Esophagus squamous epithelium (tissue), 5 donors: ENCODE data around the gene ERVMER34-1. TPM values are rescaled to one million over a fixed set of nuclear protein-coding genes. Genes with fewer than 3 reads are reported as not detected.

Source experiments
- DNase-seq: peaks from one replicate; lab custom pipeline; 2025; lab: John Stamatoyannopoulos, UW
- H3K27ac ChIP-seq, 4 donors: fragments of 200-600 bp; sonication (generic); one replicate each; pipeline ENCODE4 v1.5.1; 2016 to 2019; ENCODE audit warnings: mild to moderate bottlenecking in 1 of 4
- H3K27me3 ChIP-seq, 4 donors: fragments of 200-600 bp; sonication (generic); 1 replicate in 3 of 4; 2 replicates in 1 of 4; pipeline versions ENCODE4 v1.5.1 to v1.6.0; 2017 to 2021; ENCODE audit warnings: antibody characterized with exemption in 1 of 4
- H3K36me3 ChIP-seq, 3 donors: fragments of 200-600 bp; sonication (generic); one replicate each; pipeline ENCODE4 v1.5.1; 2016 to 2019
- H3K4me1 ChIP-seq, 3 donors: fragments of 200-600 bp; sonication (generic); one replicate each; pipeline ENCODE4 v1.5.1; 2017 to 2019
- H3K4me3 ChIP-seq, 4 donors: fragments of 200-600 bp; sonication (generic); 1 replicate in 3 of 4; 2 replicates in 1 of 4; pipeline ENCODE4 v1.5.1; 2016 to 2019; ENCODE audit warnings: mild to moderate bottlenecking in 2 of 4, moderate library complexity in 1 of 4
- H3K9me3 ChIP-seq, 3 donors: fragments of 200-600 bp; sonication (generic); one replicate each; pipeline ENCODE4 v1.5.1; 2016 to 2019
- CTCF ChIP-seq, 6 experiments: fragments of 450-650 bp in 4 of 6; fragments of 200-600 bp in 2 of 6; sonication (generic) in 2 of 6; IDR thresholded peaks; one replicate each; pipeline ENCODE4 v1.5.1; 2016 to 2019; ENCODE audit warnings: antibody characterized with exemption in 6 of 6, mild to moderate bottlenecking in 4 of 6, moderate library complexity in 4 of 6
- POLR2A ChIP-seq, 4 donors: fragments of 450-650 bp; IDR thresholded peaks; one replicate each; pipeline ENCODE4 v1.6.1; 2017; ENCODE audit warnings: antibody characterized with exemption in 4 of 4, mild to moderate bottlenecking in 4 of 4, moderate library complexity in 3 of 4
- WGBS, 2 donors: methylation state at CpG; one replicate each; pipeline ENCODE4 v1.1.5; 2018; 5-methylcytosine and 5-hydroxymethylcytosine counted together
- intact Hi-C: fragments of 100-400 bp; cut with DNase I; formaldehyde crosslinking; loops from one replicate; pipeline ENCODE4 v1.15.0; 2022
- small RNA-seq, 4 donors: library from RNA; depleted of rRNA; stranded (forward); fragments of <200 nt; gene quantifications; one replicate each; pipeline ENCODE3, GENCODE V24; 2016
- total RNA-seq, 4 donors: library from RNA; depleted of rRNA; stranded (reverse); fragments of >200 nt; gene quantifications; one replicate each; pipeline ENCODE4 v1.1.0, GENCODE V29; 2016
- donor health status: DM: yes; HTN: yes; CAD: no.

ERVMER34-1 gene
- total RNA-seq, 4 donors from 2014 or later = 0.91 to 5.2 (median 2.1) TPM

- WGBS, 2 donors = 70 to 83% methylated on average over 2 of the region's 2 CpGs
- H3K4me1 ChIP-seq = no peaks in the 10 kb centered on the region
- no peaks in the 10 kb centered on the region for H3K27me3 ChIP-seq
- no peak overlapping the region for H3K27ac ChIP-seq
- no peak overlapping the region for H3K4me3 ChIP-seq
- DNase-seq = no peak
- no peak for TF ChIP-seq CTCF (IDR thresholded peaks at IDR 0.05)
- no peak for TF ChIP-seq POLR2A (IDR thresholded peaks at IDR 0.05)
- intact Hi-C loops = no loop called here
- no peaks in the 10 kb centered on the region for H3K36me3 ChIP-seq
- H3K9me3 ChIP-seq = peaks cover 0 to 17% (median 6%) of the 10 kb centered on the region in 3 donors
Measured at GRCh38 chr4:52694936-52695335, 56.3 kb downstream of the ERVMER34-1 start.

- DNase-seq = no peak
- Histone ChIP-seq H3K4me1 (no peaks in the 10 kb centered on the region), H3K27ac (no peak overlapping the region), H3K9me3 (peaks cover 0 to 17% (median 6%) of the 10 kb centered on the region in 3 donors), H3K27me3 (no peaks in the 10 kb centered on the region), H3K36me3 (no peaks in the 10 kb centered on the region), H3K4me3 (no peak overlapping the region)
- intact Hi-C loops = no loop called here
- TF ChIP-seq POLR2A (IDR thresholded peaks at IDR 0.05) = no peak
- TF ChIP-seq CTCF (IDR thresholded peaks at IDR 0.05) = no peak
Measured at GRCh38 chr4:52693492-52693891, 57.7 kb downstream of the ERVMER34-1 start.

Small RNA genes lying within 50 kb of the gene (small RNA-seq; reads per million reads assigned to genes)
- gene MIR4449 (2.4 to 4.9 (median 3.8) reads per million in 4 donors), gene RF00019 (0 reads per million in 4 donors), gene RF00568 (0 reads per million in 4 donors), gene SNORA26 (29.3 to 199 (median 117) reads per million in 4 donors)

Other genes with a start within 250 kb of the ERVMER34-1 start
- gene USP46, start 92.1 kb downstream of the ERVMER34-1 start, total RNA-seq = 10 to 100 TPM; 12.0 to 22.1 (median 12.9) TPM
- gene RASL11B, start 110.9 kb upstream of the ERVMER34-1 start, total RNA-seq = under 1 TPM; 0.15 to 0.97 (median 0.83) TPM